ENCODE results near the gene FAM53A.

DNA sequence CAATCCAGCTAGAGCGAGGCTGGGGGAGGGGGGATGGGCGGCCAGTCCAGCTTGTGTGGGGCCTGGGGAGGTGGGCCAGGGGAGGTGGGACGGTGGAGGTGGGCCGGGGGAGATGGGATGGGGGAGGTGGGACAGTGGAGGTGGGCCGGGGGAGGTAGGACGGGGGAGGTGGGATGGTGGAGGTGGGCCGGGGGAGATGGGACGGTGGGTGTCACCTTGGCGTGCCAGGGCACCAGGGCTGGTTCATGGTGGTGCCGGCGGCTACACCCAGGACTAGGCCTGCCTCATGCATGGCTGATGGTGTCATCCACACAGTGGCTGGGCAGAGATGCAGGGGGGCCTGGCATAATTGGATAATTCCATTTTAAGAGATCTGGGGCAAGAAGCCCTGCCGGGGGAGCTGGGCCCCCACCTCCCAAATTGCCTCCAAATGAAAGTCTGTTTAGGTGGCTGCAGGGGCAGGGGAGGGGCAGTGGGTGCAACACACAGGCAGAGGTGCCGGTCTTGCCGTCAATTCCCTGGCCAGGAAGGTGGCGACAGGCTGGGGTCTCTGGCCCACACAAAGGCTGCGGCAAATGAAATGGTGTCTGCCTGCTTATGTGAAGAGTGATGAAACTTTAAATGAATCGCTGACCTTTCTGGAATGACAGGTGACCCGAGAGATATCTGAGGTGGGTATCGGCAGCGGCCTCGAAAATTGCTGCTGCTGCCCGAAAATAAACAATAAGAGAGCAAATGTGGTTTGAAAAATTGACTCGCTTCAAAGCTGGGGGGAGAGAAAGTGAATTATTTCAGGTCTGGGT lies 82.1 kb downstream of the FAM53A start:
- TF ChIP-seq NFYA (IDR thresholded peaks at IDR 0.05; ENCODE audit: borderline replicate concordance, low read depth, low read length) (no peak), TCF3 (IDR thresholded peaks at IDR 0.05; ENCODE audit: borderline replicate concordance, insufficient read depth, low read depth, low read length) (no peak), POLR2AphosphoS5 (IDR thresholded peaks at IDR 0.05; ENCODE audit: low read length) (no peak), EZH2 (IDR thresholded peaks at IDR 0.05; ENCODE audit: borderline replicate concordance, control insufficient read depth, low read depth, low read length) (no peak), EP300 (IDR thresholded peaks at IDR 0.05; ENCODE audit: borderline replicate concordance in 1 of 2, control insufficient read depth in 1 of 2, low read depth in 2 of 2, low read length in 2 of 2) (no peak), MYC (IDR thresholded peaks at IDR 0.05; ENCODE audit: insufficient read depth, insufficient read length, insufficient replicate concordance, low read length, severe bottlenecking) (no peak), GABPA (IDR thresholded peaks at IDR 0.05; ENCODE audit: low read depth) (no peak), POLR2A (IDR thresholded peaks at IDR 0.05; ENCODE audit: low read depth, low read length) (no peak), HDAC2 (IDR thresholded peaks at IDR 0.05) (no peak)
- TF ChIP-seq, protein P1, sequence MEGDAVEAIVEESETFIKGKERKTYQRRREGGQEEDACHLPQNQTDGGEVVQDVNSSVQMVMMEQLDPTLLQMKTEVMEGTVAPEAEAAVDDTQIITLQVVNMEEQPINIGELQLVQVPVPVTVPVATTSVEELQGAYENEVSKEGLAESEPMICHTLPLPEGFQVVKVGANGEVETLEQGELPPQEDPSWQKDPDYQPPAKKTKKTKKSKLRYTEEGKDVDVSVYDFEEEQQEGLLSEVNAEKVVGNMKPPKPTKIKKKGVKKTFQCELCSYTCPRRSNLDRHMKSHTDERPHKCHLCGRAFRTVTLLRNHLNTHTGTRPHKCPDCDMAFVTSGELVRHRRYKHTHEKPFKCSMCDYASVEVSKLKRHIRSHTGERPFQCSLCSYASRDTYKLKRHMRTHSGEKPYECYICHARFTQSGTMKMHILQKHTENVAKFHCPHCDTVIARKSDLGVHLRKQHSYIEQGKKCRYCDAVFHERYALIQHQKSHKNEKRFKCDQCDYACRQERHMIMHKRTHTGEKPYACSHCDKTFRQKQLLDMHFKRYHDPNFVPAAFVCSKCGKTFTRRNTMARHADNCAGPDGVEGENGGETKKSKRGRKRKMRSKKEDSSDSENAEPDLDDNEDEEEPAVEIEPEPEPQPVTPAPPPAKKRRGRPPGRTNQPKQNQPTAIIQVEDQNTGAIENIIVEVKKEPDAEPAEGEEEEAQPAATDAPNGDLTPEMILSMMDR (IDR thresholded peaks at IDR 0.05 in 2 of 3, conservative IDR thresholded peaks at IDR 0.05 in 1 of 3; ENCODE audit: control insufficient read depth in 2 of 3, extremely low read depth in 1 of 3, insufficient read depth in 1 of 3, low read depth in 3 of 3, low read length in 3 of 3) = no peak
- TF ChIP-seq, protein P2, sequence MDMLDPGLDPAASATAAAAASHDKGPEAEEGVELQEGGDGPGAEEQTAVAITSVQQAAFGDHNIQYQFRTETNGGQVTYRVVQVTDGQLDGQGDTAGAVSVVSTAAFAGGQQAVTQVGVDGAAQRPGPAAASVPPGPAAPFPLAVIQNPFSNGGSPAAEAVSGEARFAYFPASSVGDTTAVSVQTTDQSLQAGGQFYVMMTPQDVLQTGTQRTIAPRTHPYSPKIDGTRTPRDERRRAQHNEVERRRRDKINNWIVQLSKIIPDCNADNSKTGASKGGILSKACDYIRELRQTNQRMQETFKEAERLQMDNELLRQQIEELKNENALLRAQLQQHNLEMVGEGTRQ (IDR thresholded peaks at IDR 0.05; ENCODE audit: borderline replicate concordance, low read depth, low read length) = no peak
- TF ChIP-seq, protein P3, sequence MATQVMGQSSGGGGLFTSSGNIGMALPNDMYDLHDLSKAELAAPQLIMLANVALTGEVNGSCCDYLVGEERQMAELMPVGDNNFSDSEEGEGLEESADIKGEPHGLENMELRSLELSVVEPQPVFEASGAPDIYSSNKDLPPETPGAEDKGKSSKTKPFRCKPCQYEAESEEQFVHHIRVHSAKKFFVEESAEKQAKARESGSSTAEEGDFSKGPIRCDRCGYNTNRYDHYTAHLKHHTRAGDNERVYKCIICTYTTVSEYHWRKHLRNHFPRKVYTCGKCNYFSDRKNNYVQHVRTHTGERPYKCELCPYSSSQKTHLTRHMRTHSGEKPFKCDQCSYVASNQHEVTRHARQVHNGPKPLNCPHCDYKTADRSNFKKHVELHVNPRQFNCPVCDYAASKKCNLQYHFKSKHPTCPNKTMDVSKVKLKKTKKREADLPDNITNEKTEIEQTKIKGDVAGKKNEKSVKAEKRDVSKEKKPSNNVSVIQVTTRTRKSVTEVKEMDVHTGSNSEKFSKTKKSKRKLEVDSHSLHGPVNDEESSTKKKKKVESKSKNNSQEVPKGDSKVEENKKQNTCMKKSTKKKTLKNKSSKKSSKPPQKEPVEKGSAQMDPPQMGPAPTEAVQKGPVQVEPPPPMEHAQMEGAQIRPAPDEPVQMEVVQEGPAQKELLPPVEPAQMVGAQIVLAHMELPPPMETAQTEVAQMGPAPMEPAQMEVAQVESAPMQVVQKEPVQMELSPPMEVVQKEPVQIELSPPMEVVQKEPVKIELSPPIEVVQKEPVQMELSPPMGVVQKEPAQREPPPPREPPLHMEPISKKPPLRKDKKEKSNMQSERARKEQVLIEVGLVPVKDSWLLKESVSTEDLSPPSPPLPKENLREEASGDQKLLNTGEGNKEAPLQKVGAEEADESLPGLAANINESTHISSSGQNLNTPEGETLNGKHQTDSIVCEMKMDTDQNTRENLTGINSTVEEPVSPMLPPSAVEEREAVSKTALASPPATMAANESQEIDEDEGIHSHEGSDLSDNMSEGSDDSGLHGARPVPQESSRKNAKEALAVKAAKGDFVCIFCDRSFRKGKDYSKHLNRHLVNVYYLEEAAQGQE (IDR thresholded peaks at IDR 0.05; ENCODE audit: low read depth, low read length) = no peak

Data from GM12878 (cell line).